Forelimb muscle (tissue), 1 donor: Measurements from ENCODE around the gene ARFIP2. TPM values are rescaled to one million over a fixed set of nuclear protein-coding genes. Genes with fewer than 3 reads are reported as not detected.

ENCODE experiments used
- DNase-seq: peaks from one replicate; pipeline ENCODE4 v3.0.0-alpha.2; 2013; ENCODE audit warnings: low read depth
- polyA plus RNA-seq: library from polyadenylated mRNA; unstranded; fragments of 120-200 nt; gene quantifications from one replicate; pipeline ENCODE4 v1.2.1, GENCODE V29; 2013; ENCODE audit not compliant: insufficient read length

ARFIP2 gene
- polyA plus RNA-seq, 1 donor, result 33.1 TPM

- DNase-seq, result no peak
These were observed 1.3 kb upstream of the ARFIP2 start for GRCh38 chr11:6482441-6482840.

- no peak for DNase-seq
These were observed 769 bp upstream of the ARFIP2 start for GRCh38 chr11:6481924-6482275.

GRCh38 chr11:6480299-6480914, 724 bp downstream of the ARFIP2 start:
- DNase-seq, result no peak

- DNase-seq, result no peak
These were observed 4.6 kb downstream of the ARFIP2 start for GRCh38 chr11:6476571-6476970.

- no peak for DNase-seq
These were observed 5.2 kb downstream of the ARFIP2 start for GRCh38 chr11:6475936-6476335.

GRCh38 chr11:6474806-6475500, 6.2 kb downstream of the ARFIP2 start:
- DNase-seq, result no peak

GRCh38 chr11:6474413-6474792, 6.7 kb downstream of the ARFIP2 start:
- DNase-seq, result no peak

- DNase-seq, result peak; percentile 35
These were observed 7.4 kb downstream of the ARFIP2 start, which contains the start of gene TRIM3 for GRCh38 chr11:6473451-6474412. Gene TRIM3, minus strand, starts transcription at chr11:6473941. Its CDS starts 8,246 bp downstream, at chr11:6465695.

- no peak for DNase-seq
These were observed 8.2 kb downstream of the ARFIP2 start for GRCh38 chr11:6472934-6473333.

GRCh38 chr11:6469599-6469998, 11.5 kb downstream of the ARFIP2 start:
- no peak for DNase-seq

GRCh38 chr11:6468712-6469495, 12.2 kb downstream of the ARFIP2 start:
- DNase-seq, result peak; percentile 58

GRCh38 chr11:6459099-6459450, 22.1 kb downstream of the ARFIP2 start:
- no peak for DNase-seq

- DNase-seq, result no peak
These were observed 22.6 kb downstream of the ARFIP2 start for GRCh38 chr11:6458352-6459098.

GRCh38 chr11:6457581-6458320, 23.4 kb downstream of the ARFIP2 start:
- DNase-seq, result no peak

- DNase-seq, result no peak
These were observed 24.6 kb downstream of the ARFIP2 start for GRCh38 chr11:6456361-6457073.

- no peak for DNase-seq
These were observed 26.1 kb downstream of the ARFIP2 start for GRCh38 chr11:6455070-6455469.

- no peak for DNase-seq
These were observed 28.0 kb downstream of the ARFIP2 start for GRCh38 chr11:6453152-6453551.

GRCh38 chr11:6452219-6452618, 28.9 kb downstream of the ARFIP2 start:
- DNase-seq, result no peak

- DNase-seq, result no peak
These were observed 32.6 kb downstream of the ARFIP2 start for GRCh38 chr11:6448574-6448973.
